ENCODE data around the gene MEPCE. TPM values are rescaled to one million over a fixed set of nuclear protein-coding genes. Genes with fewer than 3 reads are reported as not detected.

Gene MEPCE
- total and polyA plus RNA-seq, 9 of the 15 experiments (the other 6 are each of a cell fraction or from before 2014, with no cell fraction given) = 10.9 to 76.3 (median 44.1) TPM

DNA sequence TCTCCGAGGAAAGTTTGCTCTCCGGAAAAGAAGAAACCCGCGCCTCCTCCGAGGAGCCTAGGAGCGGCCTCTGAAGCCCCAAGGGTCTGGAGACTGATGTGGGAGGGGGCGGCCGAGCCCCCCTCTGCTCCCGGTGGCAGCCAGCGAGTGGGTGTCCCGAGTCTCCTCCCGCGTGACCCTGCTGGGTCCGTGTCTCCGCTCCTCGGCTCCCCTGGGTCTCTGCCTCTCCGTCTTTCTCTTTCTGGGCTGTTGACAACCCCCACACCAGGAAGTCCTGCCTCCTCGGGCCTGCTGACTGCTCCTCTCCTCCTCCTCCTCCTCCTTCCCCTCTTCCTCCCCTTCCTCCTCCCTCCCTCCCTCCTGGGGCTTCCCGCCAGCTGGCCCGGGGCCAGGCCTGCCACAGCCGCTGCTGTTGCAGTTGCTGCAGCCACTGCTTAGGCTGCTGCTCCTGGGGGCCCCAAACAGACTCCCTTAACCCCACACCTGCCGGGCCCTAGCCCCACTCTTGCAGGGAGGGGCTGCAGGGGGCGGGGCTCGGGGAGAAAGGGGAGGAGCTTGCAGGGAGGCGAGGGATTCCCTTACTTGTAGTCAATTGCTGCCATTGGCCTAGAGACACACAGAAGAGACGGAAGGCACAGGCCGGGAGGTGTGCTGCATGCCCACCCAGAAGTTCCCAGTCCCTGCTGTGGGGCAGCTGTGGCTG, 49.5 kb downstream of the MEPCE start, which contains the start of gene TSC22D4 (continued):
- TF ChIP-seq NFIX (CRISPR knock-in tag; IDR thresholded peaks at IDR 0.05; ENCODE audit: low read depth) = peak; percentile 73
- TF ChIP-seq, protein P1, sequence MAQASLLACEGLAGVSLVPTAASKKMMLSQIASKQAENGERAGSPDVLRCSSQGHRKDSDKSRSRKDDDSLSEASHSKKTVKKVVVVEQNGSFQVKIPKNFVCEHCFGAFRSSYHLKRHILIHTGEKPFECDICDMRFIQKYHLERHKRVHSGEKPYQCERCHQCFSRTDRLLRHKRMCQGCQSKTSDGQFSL (CRISPR knock-in tag; IDR thresholded peaks at IDR 0.05) = 0 out of 2 replicates have a peak, but pooled peaks have one; percentile 70
- TF ChIP-seq, protein P1 (tag; IDR thresholded peaks at IDR 0.05) = no peak
- TF ChIP-seq, protein P2, sequence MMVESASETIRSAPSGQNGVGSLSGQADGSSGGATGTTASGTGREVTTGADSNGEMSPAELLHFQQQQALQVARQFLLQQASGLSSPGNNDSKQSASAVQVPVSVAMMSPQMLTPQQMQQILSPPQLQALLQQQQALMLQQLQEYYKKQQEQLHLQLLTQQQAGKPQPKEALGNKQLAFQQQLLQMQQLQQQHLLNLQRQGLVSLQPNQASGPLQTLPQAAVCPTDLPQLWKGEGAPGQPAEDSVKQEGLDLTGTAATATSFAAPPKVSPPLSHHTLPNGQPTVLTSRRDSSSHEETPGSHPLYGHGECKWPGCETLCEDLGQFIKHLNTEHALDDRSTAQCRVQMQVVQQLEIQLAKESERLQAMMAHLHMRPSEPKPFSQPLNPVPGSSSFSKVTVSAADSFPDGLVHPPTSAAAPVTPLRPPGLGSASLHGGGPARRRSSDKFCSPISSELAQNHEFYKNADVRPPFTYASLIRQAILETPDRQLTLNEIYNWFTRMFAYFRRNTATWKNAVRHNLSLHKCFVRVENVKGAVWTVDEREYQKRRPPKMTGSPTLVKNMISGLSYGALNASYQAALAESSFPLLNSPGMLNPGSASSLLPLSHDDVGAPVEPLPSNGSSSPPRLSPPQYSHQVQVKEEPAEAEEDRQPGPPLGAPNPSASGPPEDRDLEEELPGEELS (CRISPR knock-in tag; IDR thresholded peaks at IDR 0.05; ENCODE audit: borderline replicate concordance) = no peak; the same call in 1 of the 2 replicates
- no peak for TF ChIP-seq XRCC3 (IDR thresholded peaks at IDR 0.05)
- no peak for TF ChIP-seq POLR3G (IDR thresholded peaks at IDR 0.05; ENCODE audit: extremely low read depth, insufficient read length, insufficient replicate concordance)
- no peak for TF ChIP-seq SRSF9 (IDR thresholded peaks at IDR 0.05; ENCODE audit: borderline replicate concordance, low read depth, low read length)
- no peak for TF ChIP-seq ZNF316 (IDR thresholded peaks at IDR 0.05)
- no peak for TF ChIP-seq ZBTB17 (CRISPR knock-in tag; IDR thresholded peaks at IDR 0.05)
- peak; percentile 100 for TF ChIP-seq NFIC (IDR thresholded peaks at IDR 0.05)
- TF ChIP-seq BRCA1 (IDR thresholded peaks at IDR 0.05) = no peak
- TF ChIP-seq BRCA1 (CRISPR knock-in tag; IDR thresholded peaks at IDR 0.05) = no peak
- TF ChIP-seq ZNF589 (CRISPR knock-in tag; IDR thresholded peaks at IDR 0.05; ENCODE audit: low read depth) = no peak
- peak; percentile 17 for TF ChIP-seq SP2 (IDR thresholded peaks at IDR 0.05; ENCODE audit: extremely low read depth, low read depth, low read length, poor library complexity, severe bottlenecking)
- TF ChIP-seq ZKSCAN1 (IDR thresholded peaks at IDR 0.05; ENCODE audit: low read depth, low read length) = no peak; the same call in 1 of the 2 replicates
- TF ChIP-seq, protein P3, sequence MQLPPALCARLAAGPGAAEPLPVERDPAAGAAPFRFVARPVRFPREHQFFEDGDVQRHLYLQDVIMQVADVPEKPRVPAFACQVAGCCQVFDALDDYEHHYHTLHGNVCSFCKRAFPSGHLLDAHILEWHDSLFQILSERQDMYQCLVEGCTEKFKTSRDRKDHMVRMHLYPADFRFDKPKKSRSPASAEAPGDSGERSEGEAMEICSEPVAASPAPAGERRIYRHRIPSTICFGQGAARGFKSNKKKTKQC (CRISPR knock-in tag; IDR thresholded peaks at IDR 0.05) = no peak
- no peak for TF ChIP-seq HMG20A (CRISPR knock-in tag; conservative IDR thresholded peaks at IDR 0.05)
- peak; percentile 100 for TF ChIP-seq MCM2 (IDR thresholded peaks at IDR 0.05; ENCODE audit: low read depth)
- TF ChIP-seq, protein P4, sequence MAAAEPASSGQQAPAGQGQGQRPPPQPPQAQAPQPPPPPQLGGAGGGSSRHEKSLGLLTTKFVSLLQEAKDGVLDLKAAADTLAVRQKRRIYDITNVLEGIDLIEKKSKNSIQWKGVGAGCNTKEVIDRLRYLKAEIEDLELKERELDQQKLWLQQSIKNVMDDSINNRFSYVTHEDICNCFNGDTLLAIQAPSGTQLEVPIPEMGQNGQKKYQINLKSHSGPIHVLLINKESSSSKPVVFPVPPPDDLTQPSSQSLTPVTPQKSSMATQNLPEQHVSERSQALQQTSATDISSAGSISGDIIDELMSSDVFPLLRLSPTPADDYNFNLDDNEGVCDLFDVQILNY (CRISPR knock-in tag; IDR thresholded peaks at IDR 0.05) = no peak
- TF ChIP-seq, protein P5, sequence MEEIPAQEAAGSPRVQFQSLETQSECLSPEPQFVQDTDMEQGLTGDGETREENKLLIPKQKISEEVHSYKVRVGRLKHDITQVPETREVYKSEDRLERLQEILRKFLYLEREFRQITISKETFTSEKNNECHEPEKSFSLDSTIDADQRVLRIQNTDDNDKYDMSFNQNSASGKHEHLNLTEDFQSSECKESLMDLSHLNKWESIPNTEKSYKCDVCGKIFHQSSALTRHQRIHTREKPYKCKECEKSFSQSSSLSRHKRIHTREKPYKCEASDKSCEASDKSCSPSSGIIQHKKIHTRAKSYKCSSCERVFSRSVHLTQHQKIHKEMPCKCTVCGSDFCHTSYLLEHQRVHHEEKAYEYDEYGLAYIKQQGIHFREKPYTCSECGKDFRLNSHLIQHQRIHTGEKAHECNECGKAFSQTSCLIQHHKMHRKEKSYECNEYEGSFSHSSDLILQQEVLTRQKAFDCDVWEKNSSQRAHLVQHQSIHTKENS (CRISPR knock-in tag; IDR thresholded peaks at IDR 0.05) = no peak
- no peak for TF ChIP-seq FOXA1 (IDR thresholded peaks at IDR 0.05; ENCODE audit: borderline replicate concordance)
- no peak for TF ChIP-seq TAF9B (IDR thresholded peaks at IDR 0.05; ENCODE audit: partially characterized antibody)
- TF ChIP-seq POLR2H (tag; IDR thresholded peaks at IDR 0.05; ENCODE audit: low read depth) = no peak
- TF ChIP-seq SIN3A (IDR thresholded peaks at IDR 0.05; ENCODE audit: borderline replicate concordance in 2 of 2, control insufficient read depth in 1 of 2, low read depth in 2 of 2, low read length in 2 of 2) = peak; percentile 95 to 98
